ENCODE measurements around the gene LRRC25. TPM values are rescaled to one million over a fixed set of nuclear protein-coding genes. Genes with fewer than 3 reads are reported as not detected.

LRRC25 gene
- polyA plus RNA-seq, 1 donor from 2014 or later, result not detected

DNA sequence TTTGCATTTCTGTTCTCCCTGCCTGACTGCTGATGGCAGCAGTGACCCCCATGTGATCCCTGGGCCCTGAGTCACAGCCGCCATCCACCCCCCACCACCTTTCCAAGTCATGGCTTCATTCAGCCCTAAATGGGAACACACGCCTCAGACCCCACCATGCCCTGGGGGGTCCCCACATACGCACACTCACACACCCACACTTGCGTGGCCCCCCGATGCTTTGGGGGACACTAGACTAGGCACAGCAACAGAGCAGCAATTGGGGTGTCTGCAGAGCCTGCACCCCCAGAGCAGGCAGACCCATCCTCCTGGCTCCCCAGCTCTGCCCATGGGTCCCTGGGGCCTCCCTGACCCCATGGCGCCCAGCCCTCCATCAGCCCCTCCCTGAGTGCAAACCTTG is 46.0 kb upstream of the LRRC25 start:
- no peak overlapping the region for H3K27ac ChIP-seq (ENCODE audit: low read length)
- no peaks in the 10 kb centered on the region for H3K79me2 ChIP-seq (replicated peaks; ENCODE audit: insufficient read depth, low read length)
- no peak overlapping the region for H3K4me3 ChIP-seq (ENCODE audit: low read length)
- H3K9ac ChIP-seq (ENCODE audit: low read length), result no peak overlapping the region
- H3K27me3 ChIP-seq (ENCODE audit: insufficient read depth, low read depth, low read length), result no peaks in the 10 kb centered on the region
- no peak overlapping the region for H3K4me2 ChIP-seq (ENCODE audit: low read length)
- H3K36me3 ChIP-seq (ENCODE audit: insufficient read depth, low read length), result no peaks in the 10 kb centered on the region
- H3K9me2 ChIP-seq (ENCODE audit: insufficient read depth, low read length), result no peaks in the 10 kb centered on the region
- H2AFZ ChIP-seq (ENCODE audit: low read depth, low read length), result no peak overlapping the region
- no peaks in the 10 kb centered on the region for H4K20me1 ChIP-seq (ENCODE audit: insufficient read depth)
- H3K9me3 ChIP-seq (ENCODE audit: low read length), result no peaks in the 10 kb centered on the region
- H3F3A ChIP-seq (ENCODE audit: insufficient read depth, low read length, poor library complexity, severe bottlenecking), result no peaks in the 10 kb centered on the region
- TF ChIP-seq, protein P1, sequence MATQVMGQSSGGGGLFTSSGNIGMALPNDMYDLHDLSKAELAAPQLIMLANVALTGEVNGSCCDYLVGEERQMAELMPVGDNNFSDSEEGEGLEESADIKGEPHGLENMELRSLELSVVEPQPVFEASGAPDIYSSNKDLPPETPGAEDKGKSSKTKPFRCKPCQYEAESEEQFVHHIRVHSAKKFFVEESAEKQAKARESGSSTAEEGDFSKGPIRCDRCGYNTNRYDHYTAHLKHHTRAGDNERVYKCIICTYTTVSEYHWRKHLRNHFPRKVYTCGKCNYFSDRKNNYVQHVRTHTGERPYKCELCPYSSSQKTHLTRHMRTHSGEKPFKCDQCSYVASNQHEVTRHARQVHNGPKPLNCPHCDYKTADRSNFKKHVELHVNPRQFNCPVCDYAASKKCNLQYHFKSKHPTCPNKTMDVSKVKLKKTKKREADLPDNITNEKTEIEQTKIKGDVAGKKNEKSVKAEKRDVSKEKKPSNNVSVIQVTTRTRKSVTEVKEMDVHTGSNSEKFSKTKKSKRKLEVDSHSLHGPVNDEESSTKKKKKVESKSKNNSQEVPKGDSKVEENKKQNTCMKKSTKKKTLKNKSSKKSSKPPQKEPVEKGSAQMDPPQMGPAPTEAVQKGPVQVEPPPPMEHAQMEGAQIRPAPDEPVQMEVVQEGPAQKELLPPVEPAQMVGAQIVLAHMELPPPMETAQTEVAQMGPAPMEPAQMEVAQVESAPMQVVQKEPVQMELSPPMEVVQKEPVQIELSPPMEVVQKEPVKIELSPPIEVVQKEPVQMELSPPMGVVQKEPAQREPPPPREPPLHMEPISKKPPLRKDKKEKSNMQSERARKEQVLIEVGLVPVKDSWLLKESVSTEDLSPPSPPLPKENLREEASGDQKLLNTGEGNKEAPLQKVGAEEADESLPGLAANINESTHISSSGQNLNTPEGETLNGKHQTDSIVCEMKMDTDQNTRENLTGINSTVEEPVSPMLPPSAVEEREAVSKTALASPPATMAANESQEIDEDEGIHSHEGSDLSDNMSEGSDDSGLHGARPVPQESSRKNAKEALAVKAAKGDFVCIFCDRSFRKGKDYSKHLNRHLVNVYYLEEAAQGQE (IDR thresholded peaks at IDR 0.05; ENCODE audit: borderline replicate concordance), result no peak
- TF ChIP-seq RAD21 (conservative IDR thresholded peaks at IDR 0.05), result no peak
- TF ChIP-seq, protein P2, sequence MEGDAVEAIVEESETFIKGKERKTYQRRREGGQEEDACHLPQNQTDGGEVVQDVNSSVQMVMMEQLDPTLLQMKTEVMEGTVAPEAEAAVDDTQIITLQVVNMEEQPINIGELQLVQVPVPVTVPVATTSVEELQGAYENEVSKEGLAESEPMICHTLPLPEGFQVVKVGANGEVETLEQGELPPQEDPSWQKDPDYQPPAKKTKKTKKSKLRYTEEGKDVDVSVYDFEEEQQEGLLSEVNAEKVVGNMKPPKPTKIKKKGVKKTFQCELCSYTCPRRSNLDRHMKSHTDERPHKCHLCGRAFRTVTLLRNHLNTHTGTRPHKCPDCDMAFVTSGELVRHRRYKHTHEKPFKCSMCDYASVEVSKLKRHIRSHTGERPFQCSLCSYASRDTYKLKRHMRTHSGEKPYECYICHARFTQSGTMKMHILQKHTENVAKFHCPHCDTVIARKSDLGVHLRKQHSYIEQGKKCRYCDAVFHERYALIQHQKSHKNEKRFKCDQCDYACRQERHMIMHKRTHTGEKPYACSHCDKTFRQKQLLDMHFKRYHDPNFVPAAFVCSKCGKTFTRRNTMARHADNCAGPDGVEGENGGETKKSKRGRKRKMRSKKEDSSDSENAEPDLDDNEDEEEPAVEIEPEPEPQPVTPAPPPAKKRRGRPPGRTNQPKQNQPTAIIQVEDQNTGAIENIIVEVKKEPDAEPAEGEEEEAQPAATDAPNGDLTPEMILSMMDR (IDR thresholded peaks at IDR 0.05; ENCODE audit: poor library complexity, severe bottlenecking), result no peak

DNA sequence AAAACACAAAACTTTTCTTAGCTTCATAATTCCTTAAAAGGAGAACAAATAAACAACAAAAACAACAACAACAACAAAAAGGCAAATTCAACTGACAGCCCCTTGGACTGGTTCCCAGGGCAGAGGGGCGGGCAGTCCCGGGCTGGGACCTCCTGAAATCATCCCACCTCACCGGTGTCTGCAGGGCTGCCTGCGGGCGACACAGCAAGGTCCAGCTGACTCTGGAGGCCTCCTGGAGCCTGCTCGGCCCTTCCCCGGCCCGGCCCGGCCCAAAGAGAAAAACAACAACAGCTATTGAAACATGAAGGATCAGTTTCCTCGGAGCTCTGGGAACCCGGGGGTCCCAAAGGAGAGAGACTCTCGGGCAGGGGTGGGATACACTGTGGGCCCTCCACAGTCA is 45.5 kb upstream of the LRRC25 start:
- H2AFZ ChIP-seq (ENCODE audit: low read depth, low read length), result no peak overlapping the region
- no peaks in the 10 kb centered on the region for H3F3A ChIP-seq (ENCODE audit: insufficient read depth, low read length, poor library complexity, severe bottlenecking)
- H3K4me2 ChIP-seq (ENCODE audit: low read length), result no peak overlapping the region
- H3K36me3 ChIP-seq (ENCODE audit: insufficient read depth, low read length), result no peaks in the 10 kb centered on the region
- no peaks in the 10 kb centered on the region for H3K27me3 ChIP-seq (ENCODE audit: insufficient read depth, low read depth, low read length)
- H3K9ac ChIP-seq (ENCODE audit: low read length), result no peak overlapping the region
- no peaks in the 10 kb centered on the region for H3K79me2 ChIP-seq (replicated peaks; ENCODE audit: insufficient read depth, low read length)
- H3K27ac ChIP-seq (ENCODE audit: low read length), result no peak overlapping the region
- TF ChIP-seq MXI1 (conservative IDR thresholded peaks at IDR 0.05; ENCODE audit: poor library complexity, severe bottlenecking) (no peak), EZH2 (IDR thresholded peaks at IDR 0.05; ENCODE audit: borderline replicate concordance, insufficient read depth, low read length, poor library complexity, severe bottlenecking) (no peak), SMC3 (conservative IDR thresholded peaks at IDR 0.05; ENCODE audit: poor library complexity) (no peak)
- no peak overlapping the region for H3K4me3 ChIP-seq (ENCODE audit: low read length)
- H3K9me3 ChIP-seq (ENCODE audit: low read length), result no peaks in the 10 kb centered on the region
- H3K9me2 ChIP-seq (ENCODE audit: insufficient read depth, low read length), result no peaks in the 10 kb centered on the region
- H4K20me1 ChIP-seq (ENCODE audit: insufficient read depth), result no peaks in the 10 kb centered on the region

DNA sequence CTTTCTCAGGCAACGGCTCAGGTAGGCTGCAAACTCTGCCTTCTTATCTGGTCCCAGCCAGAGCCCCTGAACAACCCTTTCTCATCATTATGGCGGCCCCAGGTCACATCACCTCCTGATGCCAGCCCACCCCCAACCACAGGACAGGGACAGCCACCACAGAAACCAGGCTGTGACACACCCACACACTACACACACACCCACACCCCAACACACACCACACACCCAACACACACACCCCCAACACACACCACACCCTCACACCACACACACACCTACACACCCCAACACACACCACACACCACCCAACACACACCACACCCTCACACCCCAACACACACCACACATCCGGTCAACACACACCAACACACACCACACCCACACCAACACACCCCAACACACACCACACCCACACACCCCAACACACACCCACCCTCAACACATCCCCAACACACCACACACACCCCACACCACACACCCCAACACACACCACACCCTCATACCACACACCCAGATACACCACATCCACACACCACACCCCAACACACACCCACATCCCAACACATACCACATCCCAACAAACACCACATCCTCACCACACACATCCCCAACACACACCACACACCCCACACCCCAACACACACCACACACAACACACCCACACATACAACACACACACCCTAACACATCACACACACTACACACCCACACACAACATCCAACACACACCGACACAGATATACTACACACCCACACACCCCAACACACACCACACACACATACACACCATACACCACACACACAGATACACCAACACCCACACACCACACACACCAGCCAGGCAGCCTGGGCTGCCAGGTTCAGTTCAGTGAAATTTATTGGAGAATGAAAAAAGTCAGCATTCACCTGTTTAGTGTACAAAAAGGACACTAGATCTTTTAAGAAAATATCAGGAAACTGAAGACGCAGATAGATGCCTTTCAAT is 44.7 kb upstream of the LRRC25 start:
- H3K27ac ChIP-seq (ENCODE audit: low read length), result no peak overlapping the region
- no peaks in the 10 kb centered on the region for H3K27me3 ChIP-seq (ENCODE audit: insufficient read depth, low read depth, low read length)
- H3K4me2 ChIP-seq (ENCODE audit: low read length), result no peak overlapping the region
- no peaks in the 10 kb centered on the region for H4K20me1 ChIP-seq (ENCODE audit: insufficient read depth)
- no peaks in the 10 kb centered on the region for H3K79me2 ChIP-seq (replicated peaks; ENCODE audit: insufficient read depth, low read length)
- H3K9ac ChIP-seq (ENCODE audit: low read length), result no peak overlapping the region
- H2AFZ ChIP-seq (ENCODE audit: low read depth, low read length), result no peak overlapping the region
- H3K4me3 ChIP-seq (ENCODE audit: low read length), result no peak overlapping the region
- H3F3A ChIP-seq (ENCODE audit: insufficient read depth, low read length, poor library complexity, severe bottlenecking), result peaks cover 3% of the 10 kb centered on the region
- H3K9me2 ChIP-seq (ENCODE audit: insufficient read depth, low read length), result no peaks in the 10 kb centered on the region
- H3K9me3 ChIP-seq (ENCODE audit: low read length), result no peaks in the 10 kb centered on the region
- H3K36me3 ChIP-seq (ENCODE audit: insufficient read depth, low read length), result no peaks in the 10 kb centered on the region
- TF ChIP-seq MXI1 (conservative IDR thresholded peaks at IDR 0.05; ENCODE audit: poor library complexity, severe bottlenecking) (no peak), EZH2 (IDR thresholded peaks at IDR 0.05; ENCODE audit: borderline replicate concordance, insufficient read depth, low read length, poor library complexity, severe bottlenecking) (no peak), POLR2AphosphoS5 (IDR thresholded peaks at IDR 0.05) (no peak), EP300 (conservative IDR thresholded peaks at IDR 0.05; ENCODE audit: poor library complexity, severe bottlenecking) (no peak), SMC3 (conservative IDR thresholded peaks at IDR 0.05; ENCODE audit: poor library complexity) (no peak), RAD21 (conservative IDR thresholded peaks at IDR 0.05) (no peak), TAF1 (IDR thresholded peaks at IDR 0.05; ENCODE audit: low read depth) (no peak)
- TF ChIP-seq, protein P2 (IDR thresholded peaks at IDR 0.05; ENCODE audit: poor library complexity, severe bottlenecking), result no peak

All from neural cell (in vitro differentiated cells).